ENCODE results near the gene BAHCC1.

BAHCC1 gene

DNA sequence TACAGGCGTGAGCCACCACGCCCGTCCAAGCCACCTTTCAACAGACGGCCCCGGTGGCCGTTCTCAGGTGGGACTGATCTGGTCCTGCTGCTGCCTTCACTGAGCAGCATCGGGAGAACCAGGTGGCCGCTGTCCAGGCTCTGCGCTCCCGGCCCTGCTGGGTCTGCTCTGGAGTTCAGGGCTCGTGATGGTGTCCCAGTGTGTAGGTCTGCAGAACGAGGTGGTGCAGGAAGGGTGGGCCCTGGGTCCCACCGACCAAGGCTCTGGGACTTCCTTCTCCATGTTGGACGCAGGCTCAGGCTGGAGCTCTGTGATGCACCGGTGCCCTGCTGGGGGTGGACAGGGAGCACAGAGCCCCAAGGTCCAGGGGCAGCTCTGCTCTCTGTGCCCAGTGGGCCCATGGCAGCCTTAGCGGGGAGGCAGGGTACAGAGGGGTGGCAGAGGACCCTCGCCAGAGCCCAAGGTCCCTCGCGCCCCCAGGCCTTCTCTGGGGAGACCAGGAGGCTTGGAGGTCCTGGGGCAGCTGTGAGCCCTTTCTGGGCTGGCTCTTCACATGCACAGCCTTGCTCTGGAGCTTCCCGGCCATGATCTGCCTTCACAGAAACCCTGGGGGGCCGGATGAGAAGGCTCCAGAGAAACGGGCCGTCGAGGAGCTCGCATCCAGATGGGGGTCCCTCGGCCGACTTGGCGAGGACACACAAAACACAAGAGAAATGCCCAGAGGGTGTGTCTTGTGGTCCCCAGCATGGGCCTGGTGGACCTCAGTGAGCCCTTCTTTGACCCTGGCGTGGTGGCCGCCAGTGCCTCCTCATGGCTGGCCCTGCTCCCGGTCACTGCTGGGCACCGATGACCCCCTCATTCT, 26.9 kb upstream of the BAHCC1 start:
- no peak for DNase-seq

DNA sequence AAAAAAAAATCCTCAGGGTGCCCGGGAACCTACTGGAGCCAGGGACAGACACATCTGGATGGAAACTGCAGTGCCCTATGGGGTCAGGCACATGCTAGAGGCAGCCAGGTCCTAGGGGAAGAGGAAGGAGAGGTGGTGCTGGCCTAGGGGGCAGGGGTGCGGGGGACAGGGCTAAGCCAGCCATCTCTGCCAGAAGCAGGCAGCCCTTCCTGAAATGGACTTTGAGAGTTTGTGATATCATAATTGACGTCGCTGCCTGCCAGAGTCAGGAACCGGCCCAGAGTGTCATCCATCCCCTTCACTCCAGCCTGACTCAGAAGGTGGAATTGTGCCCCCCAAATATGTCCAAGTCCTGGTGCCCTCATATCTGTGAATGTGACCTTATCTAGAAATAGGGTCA, 25.0 kb upstream of the BAHCC1 start:
- DNase-seq: no peak

DNA sequence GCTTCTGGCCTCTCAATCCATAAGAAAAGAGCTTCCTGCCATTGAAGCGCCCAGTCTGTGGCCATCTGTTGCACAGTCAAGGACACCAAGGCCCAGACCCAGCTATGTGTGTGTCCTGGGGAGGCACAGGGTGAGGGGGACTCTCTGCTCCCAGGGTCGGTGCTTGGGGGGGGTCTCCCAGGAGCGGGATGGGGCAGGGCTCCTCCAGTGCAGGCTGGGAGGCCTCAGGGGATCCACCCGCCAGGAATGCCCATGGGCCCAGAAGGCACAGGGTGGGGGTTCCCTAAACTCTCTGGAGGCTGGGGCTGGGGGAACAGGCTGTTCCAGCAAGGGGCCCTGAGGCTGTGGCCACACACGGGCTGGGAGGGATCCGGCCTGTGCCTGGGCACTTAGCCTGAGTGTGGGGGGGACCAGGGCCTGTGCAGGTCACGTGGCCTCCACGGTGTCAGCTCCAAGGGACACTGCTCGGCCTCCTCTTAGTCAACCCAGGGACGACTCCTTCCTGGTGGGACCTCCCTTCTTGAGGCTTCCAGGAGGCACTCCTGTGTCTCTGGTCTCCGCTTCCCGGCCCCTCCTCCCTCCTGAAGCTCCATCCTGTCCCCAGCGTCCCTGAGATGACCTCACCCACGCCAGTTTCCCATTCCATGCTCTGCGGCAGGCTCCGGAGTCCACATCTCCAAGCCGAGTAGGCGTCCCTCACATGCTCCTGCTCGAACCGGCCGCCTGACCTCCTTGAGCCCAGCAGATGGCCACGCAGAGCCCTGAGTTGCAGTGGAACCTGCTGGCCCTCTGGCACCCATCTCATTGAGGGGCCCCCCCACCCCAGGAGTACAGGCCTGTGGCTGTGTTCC, 23.1 kb upstream of the BAHCC1 start:
- DNase-seq: no peak

DNA sequence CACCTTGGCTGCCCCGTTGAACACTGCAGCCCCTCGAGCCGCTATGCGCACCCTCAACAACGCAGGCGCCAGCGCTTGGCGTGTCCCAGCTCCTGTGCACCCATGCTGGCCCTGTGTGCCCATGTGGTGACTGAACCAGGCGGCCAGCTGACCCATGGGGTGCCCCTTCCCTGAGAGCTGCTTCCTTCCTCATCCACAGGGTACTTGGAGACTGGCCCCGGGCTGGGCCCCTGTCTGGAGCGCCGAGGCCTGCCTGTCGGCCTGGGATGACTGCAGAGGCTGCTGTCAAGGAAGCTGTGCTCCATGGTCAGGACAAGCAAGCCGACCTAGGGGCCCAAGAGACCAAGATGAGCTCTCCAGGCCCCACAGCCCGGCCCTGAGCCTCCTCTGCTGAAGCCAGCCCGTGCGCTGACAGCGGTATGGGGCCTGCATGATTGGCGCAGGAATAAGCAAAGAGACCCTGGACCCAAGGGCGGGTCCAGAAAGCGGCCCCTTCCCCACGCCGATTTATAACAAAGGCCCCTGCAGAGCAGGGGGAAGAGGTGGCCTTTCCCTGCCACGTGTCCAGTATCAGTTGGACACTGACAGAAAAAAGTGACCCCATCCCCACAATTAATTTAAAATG, 21.6 kb upstream of the BAHCC1 start:
- no peak for DNase-seq

DNA sequence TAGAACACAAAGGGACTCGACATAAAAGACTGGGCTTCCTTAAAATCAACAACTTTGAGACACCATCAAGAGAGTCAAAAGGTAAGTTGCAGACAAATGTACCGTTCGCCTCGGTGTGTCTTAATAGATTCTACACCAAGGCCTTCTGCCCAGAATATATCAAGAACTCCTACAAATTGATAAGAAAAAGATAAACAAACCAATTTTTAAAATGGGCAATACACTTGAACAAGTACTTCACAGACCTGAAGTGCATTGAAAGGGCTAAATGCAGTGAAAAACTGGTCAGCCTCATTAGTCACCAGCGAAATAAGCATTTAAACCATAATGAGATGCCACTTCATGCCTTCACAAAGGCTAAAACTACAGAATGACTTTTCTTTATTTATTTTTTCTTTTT, 20.4 kb upstream of the BAHCC1 start:
- no peak for DNase-seq

DNA sequence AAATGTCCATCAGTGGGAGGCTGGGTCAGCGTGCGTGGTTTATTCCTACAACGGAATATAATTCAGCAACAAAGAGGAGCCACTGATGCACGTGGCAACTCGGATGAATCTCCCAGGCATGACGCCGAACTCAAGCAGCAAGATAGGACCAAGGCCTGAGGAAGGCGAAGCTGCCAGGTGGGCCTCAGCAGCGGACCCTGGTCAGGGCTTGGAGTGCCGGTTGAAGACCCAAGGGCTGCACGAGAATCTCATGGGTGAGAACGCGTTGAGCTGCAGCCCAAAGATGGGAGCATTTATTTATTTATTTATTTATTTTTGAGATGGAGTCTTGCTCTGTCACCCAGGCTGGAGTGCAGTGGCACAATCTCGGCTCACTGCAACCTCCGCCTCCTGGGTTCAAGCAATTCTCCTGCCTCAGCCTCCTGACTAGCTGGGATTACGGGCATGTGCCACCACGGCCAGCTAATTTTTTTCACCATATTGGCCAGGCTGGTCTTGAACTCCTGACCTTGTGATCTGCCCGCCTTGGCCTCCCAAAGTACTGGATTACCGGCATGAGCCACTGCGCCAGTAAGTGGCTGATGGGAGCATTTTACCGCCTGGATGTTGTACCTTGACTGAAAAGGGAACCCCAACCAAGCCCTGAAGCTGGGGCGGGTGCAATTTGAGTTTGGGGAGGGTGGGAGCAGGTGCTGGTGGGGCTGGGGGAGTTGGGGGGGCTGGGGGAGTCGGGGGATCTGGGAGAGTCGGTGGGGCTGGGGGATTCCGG, 18.1 kb upstream of the BAHCC1 start:
- DNase-seq: no peak

DNA sequence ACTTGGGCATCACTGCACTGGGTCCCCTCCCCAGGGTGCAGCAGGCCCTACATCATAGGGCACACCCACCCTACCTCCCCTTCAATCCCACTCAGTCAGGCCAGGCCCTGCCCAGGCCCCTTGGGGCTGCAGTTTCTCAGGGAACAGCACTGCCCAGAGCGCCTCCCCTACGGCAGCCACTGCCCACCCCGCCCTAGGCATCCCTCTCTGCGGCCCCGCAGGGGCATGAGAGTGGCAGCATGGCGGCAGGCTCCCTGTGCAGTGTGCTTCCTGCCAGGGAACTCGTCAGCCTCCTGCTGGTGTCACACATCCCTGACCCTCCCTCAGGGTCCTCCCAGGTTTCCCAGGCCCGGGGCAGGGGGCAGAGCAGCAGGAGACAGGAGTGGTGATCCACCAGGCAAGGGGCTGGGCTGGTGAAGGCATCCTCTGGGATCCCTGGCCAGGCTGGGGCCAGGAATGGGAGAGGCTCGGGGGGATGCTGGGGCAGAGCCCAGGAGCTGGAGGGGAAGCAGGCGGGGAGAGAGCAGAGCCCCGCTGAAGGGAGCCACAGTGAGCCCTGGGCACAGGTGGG, 16.2 kb upstream of the BAHCC1 start:
- DNase-seq: no peak

DNA sequence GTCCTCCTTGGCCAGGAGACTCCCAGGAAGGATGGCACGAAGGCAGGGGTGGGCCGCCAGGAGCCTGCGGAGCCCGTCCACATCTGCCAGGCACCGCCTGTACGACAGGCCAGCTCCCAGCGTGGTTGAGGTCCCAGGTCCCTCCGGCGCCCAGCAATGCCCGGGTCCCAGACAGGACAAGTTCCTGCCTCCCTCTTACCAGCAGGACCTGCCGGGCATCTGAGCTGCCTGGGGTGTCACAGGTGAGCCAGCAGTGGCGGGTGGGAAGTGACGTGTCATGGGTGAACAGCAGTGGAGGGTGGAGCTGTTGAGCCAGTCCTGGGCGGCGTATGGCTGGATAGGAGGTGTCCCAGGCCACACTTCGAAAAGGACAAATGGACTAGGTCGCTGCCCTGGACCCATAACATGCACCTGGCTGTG, 15.7 kb upstream of the BAHCC1 start:
- DNase-seq: no peak

DNA sequence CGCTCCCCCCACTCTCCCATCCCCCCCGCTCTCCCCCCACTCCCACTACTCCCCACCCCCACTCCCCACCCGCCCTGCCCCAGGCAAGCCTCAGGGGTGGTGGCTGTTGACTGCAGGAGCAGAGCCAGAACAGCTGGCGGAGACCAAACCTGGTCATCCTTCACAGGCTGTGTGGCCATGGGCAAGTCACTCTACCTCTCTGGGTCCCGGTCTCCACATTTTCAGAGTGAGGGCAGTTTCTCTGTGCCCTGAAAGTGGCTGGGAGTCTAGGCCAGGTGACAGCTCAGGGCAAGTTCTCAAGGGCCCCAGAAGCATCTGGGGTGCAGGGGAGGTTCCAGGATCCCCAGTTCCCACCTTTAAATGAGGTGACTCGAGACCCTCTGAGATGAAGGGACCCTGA, 15.1 kb upstream of the BAHCC1 start:
- no peak for DNase-seq

DNA sequence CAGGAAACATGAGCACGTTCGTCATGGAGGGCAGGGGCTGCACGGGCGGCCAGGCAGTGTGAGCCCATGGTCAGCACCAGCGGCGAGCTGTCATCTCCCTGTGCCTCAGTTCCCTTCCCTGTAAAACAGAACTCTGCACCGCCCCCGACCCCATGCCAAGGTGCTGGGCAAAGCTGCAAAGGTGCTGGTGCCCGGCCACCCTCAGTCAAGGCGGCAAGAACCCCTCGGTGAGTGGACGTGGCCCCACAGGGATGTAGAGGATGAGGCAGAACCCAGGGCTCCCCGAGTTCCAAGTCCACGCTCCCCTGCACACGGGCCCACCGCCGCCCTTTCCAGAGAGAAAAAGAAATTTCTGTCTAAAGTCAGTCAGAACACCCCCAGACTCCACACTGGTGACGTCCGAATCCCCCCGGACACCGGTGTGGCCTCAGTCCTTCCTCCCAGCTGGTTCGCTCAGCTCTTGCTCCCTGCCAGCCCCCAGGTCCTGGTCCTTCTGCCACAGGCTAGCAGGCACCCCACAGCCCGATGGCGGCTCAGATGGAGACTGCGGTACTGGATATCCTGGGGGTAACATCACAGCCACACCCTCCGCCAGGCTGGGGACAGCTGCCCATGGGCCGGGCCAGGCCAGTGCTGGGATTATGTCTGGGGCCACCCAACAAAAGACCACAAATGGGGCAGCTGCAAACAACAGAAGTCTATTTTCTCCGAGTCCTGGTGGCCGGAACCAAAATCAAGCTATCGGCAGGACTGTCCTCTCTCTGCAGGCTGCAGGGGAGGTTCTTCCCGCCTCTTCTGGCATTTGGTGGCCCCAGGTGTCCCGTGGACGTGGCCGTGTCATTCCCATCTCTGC, 14.4 kb upstream of the BAHCC1 start:
- DNase-seq: no peak

DNA sequence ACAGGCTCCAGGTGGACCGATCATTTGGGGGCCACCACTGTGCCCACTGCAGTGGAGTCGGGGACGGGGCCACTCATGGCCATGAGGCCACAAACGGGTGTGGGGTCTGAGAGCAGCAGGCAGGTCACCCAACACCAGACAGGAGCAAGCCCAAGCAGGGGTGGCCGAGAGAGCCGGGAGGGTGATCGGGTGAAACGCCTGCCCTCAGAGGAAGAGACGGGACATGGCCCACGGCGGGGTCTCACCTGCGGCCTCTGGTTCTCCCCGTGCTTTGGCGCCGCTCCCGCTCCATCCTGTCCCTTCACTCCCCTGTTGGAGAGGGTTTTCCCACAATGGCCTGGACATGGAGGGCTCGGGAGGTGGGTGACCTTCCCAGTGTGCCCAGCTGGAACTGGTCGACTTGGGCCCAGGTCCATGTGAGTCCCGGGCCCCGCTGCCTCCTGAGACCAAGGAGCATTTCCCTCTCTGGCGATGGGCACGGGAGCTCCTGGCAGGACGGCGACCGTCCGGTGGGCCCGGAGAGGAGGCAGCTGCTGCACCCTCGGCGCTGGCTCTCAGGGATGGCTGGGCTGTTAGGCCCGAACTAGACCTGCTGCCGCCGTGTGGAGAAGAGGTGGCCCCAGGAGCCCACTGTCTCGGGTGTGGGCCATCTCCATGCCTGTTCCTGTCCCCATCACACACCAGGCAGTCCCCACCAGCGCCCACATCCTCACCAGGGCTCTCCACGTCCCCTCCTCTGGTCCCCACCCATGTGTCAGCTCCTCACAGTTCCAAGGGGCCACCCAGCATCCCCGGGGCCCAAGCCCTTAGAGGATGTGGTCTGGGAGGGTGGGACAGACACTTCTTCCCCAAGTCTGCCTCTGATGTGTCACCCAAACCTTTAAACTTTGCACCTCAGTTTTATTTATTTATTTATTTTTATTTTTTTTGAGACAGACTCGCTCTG, 13.4 kb upstream of the BAHCC1 start:
- no peak for DNase-seq

DNA sequence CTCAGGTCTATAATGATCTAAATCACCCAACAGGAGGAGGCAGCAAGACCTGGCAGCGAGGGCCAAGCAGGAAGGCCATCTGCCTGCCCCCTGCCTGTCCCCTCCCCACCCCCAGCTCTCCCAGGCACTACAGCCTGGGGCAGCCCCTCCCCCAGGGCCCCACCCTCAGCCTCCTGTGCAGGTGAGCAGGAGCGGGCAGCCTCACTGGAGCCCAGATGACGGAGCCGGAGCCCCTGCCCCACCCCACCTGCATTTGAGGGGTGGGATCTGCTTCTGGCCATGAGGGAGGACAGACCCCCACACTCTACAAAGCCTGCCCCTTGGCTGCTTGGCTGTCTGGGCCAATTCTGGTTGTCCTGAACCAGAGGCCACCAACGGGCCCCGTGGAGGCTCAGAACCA, 12.4 kb upstream of the BAHCC1 start:
- DNase-seq: no peak

DNA sequence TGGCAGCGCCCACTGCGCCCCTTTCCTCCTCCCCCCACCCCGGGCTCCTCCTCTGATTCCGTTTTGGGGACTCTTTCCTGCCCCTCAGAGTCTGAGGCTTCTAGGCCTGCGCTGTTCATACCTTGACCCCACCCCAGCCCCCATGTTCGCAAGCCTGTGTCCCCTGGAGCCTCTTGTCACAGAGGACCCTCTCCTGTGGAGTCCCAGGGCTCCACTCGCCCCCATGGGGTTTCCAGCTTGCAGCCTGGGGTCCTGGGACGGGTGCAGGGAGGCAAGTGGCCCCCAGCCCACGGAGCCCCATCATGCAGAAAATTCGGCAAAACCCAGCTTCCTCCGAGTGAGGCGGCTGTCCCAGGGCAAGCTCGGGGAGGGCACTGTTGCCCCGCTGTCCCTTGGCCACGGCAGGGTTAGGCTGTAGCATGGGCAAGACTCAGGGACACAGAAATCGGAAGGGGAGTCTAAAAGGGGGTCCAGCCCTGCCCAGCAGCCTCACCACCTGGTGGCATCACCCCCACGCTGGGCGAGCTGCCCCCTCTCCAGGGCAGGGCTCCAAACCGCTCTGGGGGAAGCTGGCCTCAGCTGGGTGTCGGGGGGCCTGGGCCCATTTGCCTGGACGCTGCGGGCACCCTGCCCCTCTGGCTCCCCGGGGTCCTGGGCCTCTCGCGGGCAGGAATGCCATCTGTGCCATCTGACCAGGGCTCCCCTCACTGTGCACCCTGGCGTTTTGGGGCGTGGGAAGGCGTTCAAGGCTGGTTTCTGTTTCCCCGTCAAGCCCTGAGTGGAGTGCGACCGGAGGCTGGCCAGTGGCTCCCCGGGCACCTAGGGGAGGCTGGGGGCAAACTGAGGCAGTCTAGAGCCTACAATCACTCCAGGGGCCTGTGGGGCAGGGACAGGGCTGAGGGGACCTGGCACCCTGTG, 11.5 kb upstream of the BAHCC1 start:
- no peak for DNase-seq

DNA sequence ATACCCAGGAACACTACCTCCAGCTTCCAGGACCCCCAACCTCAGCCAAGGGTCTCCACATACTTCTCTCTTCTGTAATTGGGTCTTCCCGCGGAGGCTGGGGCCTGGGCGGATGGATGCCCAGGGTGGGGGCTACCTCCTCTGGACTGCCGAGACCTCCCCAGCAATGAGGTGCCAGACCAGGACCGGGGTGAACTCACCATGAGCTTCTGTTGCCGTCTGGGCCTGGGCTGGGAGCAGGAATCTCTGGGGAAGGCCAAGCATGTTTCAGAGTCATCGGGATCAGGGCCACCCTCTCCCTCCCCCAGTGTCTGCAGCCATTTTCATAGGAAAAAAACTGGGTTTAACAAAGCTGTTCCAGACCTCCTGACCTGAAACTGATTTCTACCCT, 10.3 kb upstream of the BAHCC1 start:
- no peak for DNase-seq

DNA sequence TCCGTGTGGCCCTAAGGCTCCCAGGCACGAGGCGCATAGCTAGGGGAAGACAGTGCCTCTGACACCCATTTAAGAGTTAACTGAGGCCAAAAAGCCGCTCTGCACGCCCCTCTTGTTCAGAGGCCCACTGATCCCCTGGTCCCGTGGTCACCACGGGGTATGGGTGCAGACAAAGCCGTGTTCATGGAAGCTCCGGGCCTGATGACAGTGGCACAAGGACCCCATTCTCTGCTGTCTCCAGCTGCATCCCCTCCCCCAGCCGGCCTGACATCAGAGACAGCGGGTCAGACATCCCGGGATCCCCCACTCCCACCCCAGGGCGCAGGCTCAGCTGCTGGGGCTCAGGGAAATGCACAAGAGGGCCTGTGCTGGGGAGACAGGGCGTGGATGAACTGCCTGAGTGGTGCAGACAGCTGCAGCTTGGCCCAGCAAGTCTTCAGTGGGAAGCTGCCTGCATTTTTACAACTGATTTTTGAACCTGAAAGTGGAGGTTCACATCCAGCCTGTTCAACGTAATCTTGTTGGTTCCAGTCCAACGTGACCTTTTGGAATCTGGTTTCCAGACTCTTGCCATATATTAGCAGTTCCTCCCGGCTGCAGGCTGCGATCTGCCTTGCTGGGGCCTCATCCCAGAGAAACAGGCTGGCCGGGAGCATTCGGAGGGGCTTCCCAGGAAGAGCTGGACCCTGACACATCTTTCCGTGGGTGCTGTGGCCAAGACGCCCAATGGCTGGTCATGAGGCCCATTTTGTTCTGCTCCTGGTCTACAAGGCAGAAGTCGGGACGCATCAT, 9.7 kb upstream of the BAHCC1 start:
- DNase-seq: no peak

DNA sequence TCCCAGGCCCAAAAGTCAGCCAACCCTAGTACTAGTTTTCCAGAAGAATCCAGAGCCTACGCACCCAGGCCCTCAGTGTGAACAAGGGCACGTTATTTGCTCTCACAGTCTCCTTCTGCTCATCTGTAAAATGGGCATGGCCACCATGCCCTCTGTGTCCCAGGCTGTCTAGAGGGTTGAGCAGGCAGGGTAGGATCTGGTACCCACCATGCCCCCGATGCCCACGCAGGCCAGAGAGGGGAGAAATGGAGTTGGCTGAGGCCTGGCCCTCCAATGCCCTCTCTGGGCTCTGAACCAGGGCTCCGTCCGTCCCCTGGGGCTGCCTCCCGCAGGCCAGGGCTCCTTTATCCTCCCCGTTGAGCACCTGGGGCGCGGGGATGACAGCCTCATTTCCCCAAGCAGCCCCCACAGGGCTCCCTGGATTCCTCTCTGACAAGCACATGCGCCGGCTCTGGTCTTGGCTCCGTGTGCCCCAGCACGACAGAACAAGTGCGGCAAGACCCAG, 9.1 kb upstream of the BAHCC1 start:
- DNase-seq: no peak

DNA sequence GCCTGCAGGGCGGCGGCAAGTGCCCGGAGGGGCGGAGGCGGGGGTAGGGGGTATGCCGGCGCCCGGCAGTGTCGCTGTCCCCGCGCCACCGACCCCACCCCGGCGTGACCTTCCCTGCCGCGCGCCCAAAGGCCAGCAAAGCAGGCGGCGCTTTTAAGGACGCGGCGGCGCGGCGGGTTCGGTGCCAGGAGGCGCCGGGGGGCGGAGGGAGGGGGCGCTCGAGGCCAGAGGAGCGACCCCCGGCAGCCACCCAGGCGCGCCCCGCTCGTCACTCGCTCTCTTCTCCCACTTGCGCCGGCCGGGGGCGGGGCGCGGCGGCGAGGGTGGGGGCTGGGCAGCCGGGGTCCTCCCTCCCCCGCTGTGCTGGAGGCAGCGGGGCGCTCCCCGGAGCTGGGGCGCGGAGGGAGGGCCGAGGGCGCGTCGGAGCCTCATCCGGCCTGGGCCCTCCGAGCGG, 8.6 kb upstream of the BAHCC1 start:
- no peak for DNase-seq

Measured in activated CD4-positive, alpha-beta T cell treated with anti-CD3 and anti-CD28 coated beads, Interleukin-2, Interleukin-6, amounts not matched to agents 100 ng/mL and 50 ng/mL, durations not matched to agents 16 hours and 8 hours (primary cell).